SH-SY5Y (cell line): ENCODE results near the gene GLIPR1L1.

Experiments
- GATA2 ChIP-seq: IDR thresholded peaks from 2 replicates; pipeline ENCODE4 v1.6.1; 2011; ENCODE audit warnings: mild to moderate bottlenecking, low read depth, low read length
- GATA3 ChIP-seq: IDR thresholded peaks from 2 replicates; pipeline ENCODE4 v1.6.1; 2011; ENCODE audit warnings: low read depth, mild to moderate bottlenecking, low read length, moderate library complexity

DNA sequence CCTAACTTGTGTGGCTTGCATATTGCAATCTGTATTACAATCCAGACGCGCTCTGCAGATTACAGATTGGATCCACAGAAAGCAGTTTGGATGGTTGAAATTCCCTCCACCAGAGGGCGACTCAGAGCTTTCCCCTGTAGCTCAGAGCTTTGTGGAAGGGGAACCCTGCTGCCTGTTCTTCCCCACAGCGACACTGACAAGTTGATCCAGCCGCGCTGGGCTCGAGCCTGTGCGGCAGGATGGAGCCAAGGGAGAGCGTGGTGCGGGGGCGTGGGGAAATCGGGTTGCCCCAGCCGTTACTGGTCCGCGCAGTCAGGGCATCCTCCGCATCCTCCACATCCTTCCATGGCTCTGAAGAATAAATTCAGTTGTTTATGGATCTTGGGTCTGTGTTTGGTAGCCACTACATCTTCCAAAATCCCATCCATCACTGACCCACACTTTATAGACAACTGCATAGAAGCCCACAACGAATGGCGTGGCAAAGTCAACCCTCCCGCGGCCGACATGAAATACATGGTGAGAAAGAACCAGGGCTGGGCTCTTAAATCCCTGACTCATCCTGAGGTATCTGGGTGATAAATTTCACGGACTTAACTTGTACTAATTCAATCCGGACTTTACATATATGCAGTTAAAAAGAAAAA is at the start of gene GLIPR1L1:
- TF ChIP-seq GATA2 (peak; percentile 76), GATA3 (no peak)
